ENCODE measurements around the gene CHRD. TPM values are rescaled to one million over a fixed set of nuclear protein-coding genes. Genes with fewer than 3 reads are reported as not detected.
A peak's percentile ranks its signal among the peaks of the same experiment; 100 is the strongest.
"Not testable (repeated sequence)": the region's sequence is repeated elsewhere in the genome, so short reads cannot be mapped to it uniquely, and the experiment has no call there.

CHRD gene
- total RNA-seq, 2 donors from 2014 or later: 7.0 to 13.4 TPM

- peak; percentile 92 for DNase-seq (ENCODE audit: low spot score)
- no peaks in the 10 kb centered on the region for H3K27me3 ChIP-seq
- no peaks in the 10 kb centered on the region for H3K9me3 ChIP-seq
- no peak for TF ChIP-seq CTCF (IDR thresholded peaks at IDR 0.05)
- H3K4me3 ChIP-seq: peak overlapping the region; percentile 14 to 38
- H3K36me3 ChIP-seq: peaks cover 43% of the 10 kb centered on the region
- peak overlapping the region; percentile 98 to 99 for H3K27ac ChIP-seq
- peaks cover 0 to 48% of the 10 kb centered on the region in 2 donors for H3K4me1 ChIP-seq
Observed at GRCh38 chr3:184338511-184338945, 41.3 kb upstream of the CHRD start.

GRCh38 chr3:184339001-184339400 lies 40.9 kb upstream of the CHRD start:
- H3K27ac ChIP-seq: peak overlapping the region; percentile 98 to 99
- peak overlapping the region in 1 of 2 donors; percentile 38 for H3K4me3 ChIP-seq
- H3K4me1 ChIP-seq: peaks cover 0 to 48% of the 10 kb centered on the region in 2 donors
- DNase-seq (ENCODE audit: low spot score): no peak
- H3K36me3 ChIP-seq: peaks cover 43% of the 10 kb centered on the region
- no peaks in the 10 kb centered on the region for H3K27me3 ChIP-seq
- no peak for TF ChIP-seq CTCF (IDR thresholded peaks at IDR 0.05)
- H3K9me3 ChIP-seq: no peaks in the 10 kb centered on the region

GRCh38 chr3:184339451-184340135 lies 40.3 kb upstream of the CHRD start:
- not testable (repeated sequence) for H3K27me3 ChIP-seq; DNase-seq (ENCODE audit: low spot score); H3K9me3 ChIP-seq; H3K4me3 ChIP-seq
- Histone ChIP-seq H3K4me1 (peaks cover 0 to 47% of the 10 kb centered on the region in 2 donors), H3K27ac (peak overlapping the region in 1 of 2 donors; percentile 99), H3K36me3 (peaks cover 42% of the 10 kb centered on the region)

- Histone ChIP-seq H3K4me3 (no peak overlapping the region), H3K4me1 (peaks cover 0 to 43% of the 10 kb centered on the region in 2 donors), H3K27me3 (no peaks in the 10 kb centered on the region), H3K9me3 (no peaks in the 10 kb centered on the region), H3K27ac (no peak overlapping the region), H3K36me3 (peaks cover 39% of the 10 kb centered on the region)
- no peak for DNase-seq (ENCODE audit: low spot score)
- no peak for TF ChIP-seq CTCF (IDR thresholded peaks at IDR 0.05)
Observed at GRCh38 chr3:184341925-184342324, 37.9 kb upstream of the CHRD start.

GRCh38 chr3:184343200-184343876 lies 36.5 kb upstream of the CHRD start:
- no peak for TF ChIP-seq CTCF (IDR thresholded peaks at IDR 0.05)
- no peak overlapping the region for H3K4me3 ChIP-seq
- no peak overlapping the region for H3K27ac ChIP-seq
- H3K36me3 ChIP-seq: peaks cover 39% of the 10 kb centered on the region
- H3K4me1 ChIP-seq: peaks cover 0 to 29% of the 10 kb centered on the region in 2 donors
- no peaks in the 10 kb centered on the region for H3K27me3 ChIP-seq
- DNase-seq (ENCODE audit: low spot score): no peak
- H3K9me3 ChIP-seq: no peaks in the 10 kb centered on the region

GRCh38 chr3:184344579-184345316 lies 35.1 kb upstream of the CHRD start:
- H3K36me3 ChIP-seq: peaks cover 39% of the 10 kb centered on the region
- H3K4me3 ChIP-seq: no peak overlapping the region
- TF ChIP-seq CTCF (IDR thresholded peaks at IDR 0.05): no peak
- no peaks in the 10 kb centered on the region for H3K27me3 ChIP-seq
- peak overlapping the region; percentile 33 to 57 for H3K27ac ChIP-seq
- H3K9me3 ChIP-seq: no peaks in the 10 kb centered on the region
- peaks cover 0 to 15% of the 10 kb centered on the region in 2 donors for H3K4me1 ChIP-seq
- no peak for DNase-seq (ENCODE audit: low spot score)
